A549 (cell line): ENCODE data around the gene UBTD2. TPM values are rescaled to one million over a fixed set of nuclear protein-coding genes. Genes with fewer than 3 reads are reported as not detected.

Source experiments
- ATAC-seq, 2 experiments: fragments of 200-7000 bp in 1 of 2; fragments of >200 bp in 1 of 2; cut with Nextera tagmentation in 1 of 2; cut with Tn5 transposase in 1 of 2; 3 replicates each; pipeline versions ENCODE4 v1.8.0 to v1.9.1; 2018 to 2020; ENCODE audit warnings: mild to moderate bottlenecking in 1 of 2, moderate library complexity in 1 of 2
- CTCF ChIA-PET: fragments of 300-600 bp; sonication (Branson Sonifier 250); formaldehyde crosslinking; extraction: SDS; loops from one replicate; lab custom pipeline; 2021; ENCODE audit warnings: antibody characterized with exemption, inconsistent platforms; lab: Yijun Ruan, JAX
- POLR2A ChIA-PET: fragments of 350-600 bp; formaldehyde crosslinking; extraction: SDS; loops from one replicate; lab custom pipeline; 2021; ENCODE audit warnings: antibody characterized with exemption, inconsistent platforms; lab: Yijun Ruan, JAX
- DNase-seq, 2 experiments: peaks; one replicate each; pipeline versions ENCODE4 v3.0.0 to v3.0.0-alpha.2; 2011 to 2016; ENCODE audit warnings: low read depth in 1 of 2, low spot score in 1 of 2
- FAIRE-seq: peaks from 2 replicates; lab custom pipeline; 2011; peaks lifted over from hg19 to GRCh38; lab: Jason Lieb, UNC
- H3K27ac ChIP-seq, 2 experiments: fragments of >200 bp; sonication (Bioruptor Twin); formaldehyde crosslinking; 3 replicates each; pipeline ENCODE4 v1.5.1; 2016 to 2017
- H3K4me1 ChIP-seq: fragments of >200 bp; sonication (Bioruptor Twin); formaldehyde crosslinking; 3 replicates; pipeline ENCODE4 v1.6.1; 2016
- H3K4me2 ChIP-seq: fragments of >200 bp; sonication (Bioruptor Twin); formaldehyde crosslinking; 3 replicates; pipeline ENCODE4 v1.6.1; 2016
- H3K4me3 ChIP-seq: fragments of >200 bp; sonication (Bioruptor Twin); formaldehyde crosslinking; 3 replicates; pipeline ENCODE4 v1.5.1; 2016
- H3K9me3 ChIP-seq: fragments of >200 bp; sonication (Bioruptor Twin); formaldehyde crosslinking; 3 replicates; pipeline ENCODE4 v1.6.1; 2016
- BCL3 ChIP-seq: fragments of >200 bp; sonication (Bioruptor Twin); formaldehyde crosslinking; IDR thresholded peaks from 3 replicates; pipeline ENCODE4 v1.6.1; 2016
- CBX8 ChIP-seq: fragments of 200-600 bp; sonication (generic); IDR thresholded peaks from 2 replicates; pipeline ENCODE4 v1.6.1; 2016
- E2F6 ChIP-seq: IDR thresholded peaks from 2 replicates; pipeline ENCODE4 v1.6.1; 2012; ENCODE audit warnings: low read depth, borderline replicate concordance
- FOSB ChIP-seq: fragments of 250-450 bp; sonication (Bioruptor Pico); IDR thresholded peaks from 2 replicates; pipeline ENCODE4 v1.5.0; 2020; ENCODE audit warnings: mild to moderate bottlenecking, moderate library complexity
- FOSL2 ChIP-seq, 2 experiments: fragments of 450-650 bp in 1 of 2; fragments of >200 bp in 1 of 2; sonication (Bioruptor Twin) in 1 of 2; formaldehyde crosslinking; IDR thresholded peaks; 2 replicates each; pipeline versions ENCODE4 v1.5.0 to v1.6.1; 2016 to 2020; ENCODE audit warnings: mild to moderate bottlenecking in 1 of 2, moderate library complexity in 1 of 2
- GATA3 ChIP-seq: IDR thresholded peaks from 2 replicates; pipeline ENCODE4 v1.6.1; 2012; ENCODE audit warnings: borderline replicate concordance
- HEYL ChIP-seq: fragments of 250-450 bp; sonication (Bioruptor Pico); IDR thresholded peaks from 2 replicates; pipeline ENCODE4 v1.8.0; 2021; ENCODE audit warnings: mild to moderate bottlenecking, moderate library complexity
- HMGXB4 ChIP-seq: fragments of 250-450 bp; sonication (Bioruptor Pico); IDR thresholded peaks from 2 replicates; pipeline ENCODE4 v1.5.0; 2021; ENCODE audit warnings: mild to moderate bottlenecking, moderate library complexity, borderline replicate concordance
- HOXB13 ChIP-seq: fragments of 250-450 bp; sonication (Bioruptor Pico); IDR thresholded peaks from 2 replicates; pipeline ENCODE4 v1.5.0; 2020; ENCODE audit warnings: low read depth, mild to moderate bottlenecking, moderate library complexity
- HOXB5 ChIP-seq: fragments of 250-450 bp; sonication (Bioruptor Pico); IDR thresholded peaks from 2 replicates; pipeline ENCODE4 v1.5.0; 2020; ENCODE audit warnings: mild to moderate bottlenecking, moderate library complexity
- NFE2L2 ChIP-seq: fragments of 150-350 bp; conservative IDR thresholded peaks from 2 replicates; pipeline ENCODE4 v1.6.1; 2014; ENCODE audit warnings: low read length
- NPAS2 ChIP-seq: fragments of 250-450 bp; sonication (Bioruptor Pico); IDR thresholded peaks from 2 replicates; pipeline ENCODE4 v1.8.0; 2022; ENCODE audit warnings: mild to moderate bottlenecking, moderate library complexity, borderline replicate concordance
- PHF8 ChIP-seq: fragments of 200-600 bp; sonication (generic); IDR thresholded peaks from 2 replicates; pipeline ENCODE4 v1.6.1; 2016; ENCODE audit warnings: low read depth, mild to moderate bottlenecking, antibody characterized with exemption, moderate library complexity, borderline replicate concordance
- POLR2A ChIP-seq: IDR thresholded peaks from 2 replicates; pipeline ENCODE4 v1.6.1; 2012; ENCODE audit warnings: mild to moderate bottlenecking, low read length
- POLR2AphosphoS2 ChIP-seq: conservative IDR thresholded peaks from 2 replicates; pipeline ENCODE4 v1.6.1; 2012; ENCODE audit warnings: low read length, improper control_type of control experiment, inconsistent platforms
- RAD21 ChIP-seq, 2 experiments: fragments of >200 bp in 1 of 2; sonication (Bioruptor Twin) in 1 of 2; formaldehyde crosslinking in 1 of 2; IDR thresholded peaks in 1 of 2; conservative IDR thresholded peaks in 1 of 2; 2 replicates in 1 of 2; 3 replicates in 1 of 2; pipeline ENCODE4 v1.6.1; 2012 to 2018; ENCODE audit warnings: inconsistent platforms in 1 of 2
- RFX5 ChIP-seq: fragments of 450-650 bp; IDR thresholded peaks from 2 replicates; pipeline ENCODE4 v1.7.1; 2014; ENCODE audit warnings: antibody characterized with exemption, mild to moderate bottlenecking, moderate library complexity
- TFCP2L1 ChIP-seq: fragments of 250-450 bp; sonication (Bioruptor Pico); IDR thresholded peaks from 2 replicates; pipeline ENCODE4 v1.5.0; 2021; ENCODE audit warnings: mild to moderate bottlenecking
- ZFP36 ChIP-seq: fragments of 450-650 bp; IDR thresholded peaks from 2 replicates; pipeline ENCODE4 v1.6.1; 2014; ENCODE audit warnings: borderline replicate concordance; ENCODE audit not compliant: partially characterized antibody
- ZNF302 ChIP-seq: fragments of 250-450 bp; sonication (Bioruptor Pico); IDR thresholded peaks from 2 replicates; pipeline ENCODE4 v1.9.0; 2021; ENCODE audit warnings: inconsistent platforms, mild to moderate bottlenecking, moderate library complexity
- WGBS: methylation state at CpG from one replicate; pipeline ENCODE4 v1.1.6; 2017; ENCODE audit errors: missing lambda C conversion rate; 5-methylcytosine and 5-hydroxymethylcytosine counted together
- polyA plus RNA-seq, 4 experiments: library from polyadenylated mRNA; depleted of rRNA in 3 of 4; stranded (reverse); fragments of >200 nt; fragmentation: RNase III in 1 of 4; extraction: RNeasy Plus Mini Kit Qiagen cat#74134 plus additional on column Dnase treatment in 1 of 4; gene quantifications; 2 replicates in 3 of 4; 3 replicates in 1 of 4; pipeline ENCODE4 v1.2.3, GENCODE V29; 2011 to 2017

The UBTD2 gene
- polyA plus RNA-seq, 2 of the 4 experiments (the other 2 are of a cell fraction) = 16.4 to 20.9 TPM

- ChIA-PET POLR2A (no interaction called here), CTCF (no interaction called here)
- Histone ChIP-seq H3K27ac (no peak overlapping the region), H3K9me3 (no peaks in the 10 kb centered on the region), H3K4me2 (no peak overlapping the region), H3K4me3 (no peak overlapping the region), H3K4me1 (peaks cover 13% of the 10 kb centered on the region)
- no peak for FAIRE-seq
- 94% methylated on average over 3 of the region's 3 CpGs for WGBS
- peak in 1 of 2 experiments; percentile 36; a peak in 2 of 6 replicates for ATAC-seq
- TF ChIP-seq POLR2AphosphoS2 (no peak), NFE2L2 (no peak), HOXB13 (CRISPR knock-in tag) (no peak), CBX8 (no peak), ZNF302 (CRISPR knock-in tag) (no peak)
- no peak for DNase-seq
Measured at GRCh38 chr5:172216345-172216744, 67.2 kb downstream of the UBTD2 start.

GRCh38 chr5:172213126-172213525, 70.4 kb downstream of the UBTD2 start:
- DNase-seq (no peak), FAIRE-seq (no peak), ATAC-seq (no peak)
- peaks cover 13% of the 10 kb centered on the region for H3K4me1 ChIP-seq
- H3K27ac ChIP-seq = no peak overlapping the region
- H3K9me3 ChIP-seq = no peaks in the 10 kb centered on the region
- H3K4me2 ChIP-seq = no peak overlapping the region
- TF ChIP-seq RFX5 (no peak), BCL3 (no peak), FOSL2 (IDR thresholded peaks at IDR 0.05) (no peak), FOSL2 (CRISPR knock-in tag; IDR thresholded peaks at IDR 0.05) (no peak)
- ChIA-PET CTCF (interaction anchor here (0.7 to 3.5 kb wide), 5 partner anchors 8 to 29 kb away, joined by 3 to 19 read pairs (median 5); partner anchors contain the start of gene STK10), POLR2A (no interaction called here)
- H3K4me3 ChIP-seq = no peak overlapping the region
- WGBS = 87% methylated on average over 4 of the region's 4 CpGs

GRCh38 chr5:172211676-172212075, 71.9 kb downstream of the UBTD2 start:
- H3K9me3 ChIP-seq = no peaks in the 10 kb centered on the region
- WGBS = 96% methylated on average over 8 of the region's 8 CpGs
- FAIRE-seq (no peak), DNase-seq (no peak), ATAC-seq (no peak)
- no peak overlapping the region for H3K4me3 ChIP-seq
- TF ChIP-seq ZFP36 (no peak), PHF8 (no peak), HEYL (CRISPR knock-in tag) (no peak), FOSB (CRISPR knock-in tag) (no peak), NPAS2 (no peak), HOXB13 (CRISPR knock-in tag) (no peak), POLR2A (no peak), HOXB5 (no peak), RAD21 (conservative IDR thresholded peaks at IDR 0.05 in 1 of 2, IDR thresholded peaks at IDR 0.05 in 1 of 2) (no peak), GATA3 (no peak), HMGXB4 (no peak), TFCP2L1 (CRISPR knock-in tag) (no peak), E2F6 (no peak)
- ChIA-PET POLR2A (no interaction called here), CTCF (interaction anchor here (1.1 to 3.5 kb wide), 4 partner anchors 9 to 24 kb away, joined by 3 to 19 read pairs (median 4); partner anchors contain the start of gene STK10)
- H3K4me2 ChIP-seq = no peak overlapping the region
- H3K27ac ChIP-seq = no peak overlapping the region
- H3K4me1 ChIP-seq = peaks cover 9% of the 10 kb centered on the region
